MCF 10A (cell line): ENCODE results near the gene TBL1XR1. TPM values are rescaled to one million over a fixed set of nuclear protein-coding genes. Genes with fewer than 3 reads are reported as not detected.

ENCODE experiments used
- BruUV-seq: library from RNA; stranded (reverse); fragments of 400-500 nt; replicated peaks from 2 replicates; lab custom pipeline; 2021; lab: Mats Ljungman, UMichigan
- CTCF ChIA-PET: fragments of 300-600 bp; sonication (Branson Sonifier 250); formaldehyde crosslinking; extraction: SDS; loops from one replicate; lab custom pipeline; 2021; ENCODE audit warnings: antibody characterized with exemption, inconsistent platforms; lab: Yijun Ruan, JAX
- POLR2A ChIA-PET: fragments of 300-600, 350-650 bp; sonication (Branson Sonifier 250); formaldehyde crosslinking; extraction: SDS; loops from one replicate; lab custom pipeline; 2020; ENCODE audit warnings: antibody characterized with exemption, inconsistent platforms; lab: Yijun Ruan, JAX
- DNase-seq: peaks from one replicate; pipeline ENCODE4 v3.0.0-alpha.2; 2018; ENCODE audit not compliant: unreplicated experiment
- H3K27ac Mint-ChIP-seq: one replicate; pipeline ENCODE4 v1.8.0; 2022; ENCODE audit warnings: mild to moderate bottlenecking, low read depth, mixed read lengths; ENCODE audit not compliant: unreplicated experiment
- H3K27me3 Mint-ChIP-seq: one replicate; pipeline ENCODE4 v1.8.0; 2022; ENCODE audit warnings: mixed read lengths; ENCODE audit not compliant: insufficient read depth, unreplicated experiment
- H3K36me3 Mint-ChIP-seq: one replicate; pipeline ENCODE4 v1.8.0; 2022; ENCODE audit warnings: mild to moderate bottlenecking, moderate library complexity, mixed read lengths; ENCODE audit not compliant: insufficient read depth, unreplicated experiment
- H3K4me1 Mint-ChIP-seq: one replicate; pipeline ENCODE4 v1.8.0; 2022; ENCODE audit warnings: mixed read lengths; ENCODE audit not compliant: insufficient read depth, unreplicated experiment
- H3K4me3 Mint-ChIP-seq: one replicate; pipeline ENCODE4 v1.8.0; 2022; ENCODE audit warnings: mild to moderate bottlenecking, moderate library complexity, mixed read lengths; ENCODE audit not compliant: unreplicated experiment
- H3K9me3 Mint-ChIP-seq: one replicate; pipeline ENCODE4 v1.8.0; 2022; ENCODE audit warnings: mixed read lengths; ENCODE audit not compliant: unreplicated experiment
- intact Hi-C: fragments of 100-400 bp; cut with micrococcal nuclease; formaldehyde crosslinking; loops from 2 replicates; pipeline ENCODE4 v1.14.1; 2022
- total RNA-seq: library from RNA; stranded (reverse); gene quantifications from 2 replicates; pipeline ENCODE4 v1.2.3, GENCODE V29; 2022
- TF ChIP-seq, protein P1 (sequence below): fragments of 200-600 bp; IDR thresholded peaks from one replicate; pipeline ENCODE4 v1.8.0; 2022; ENCODE audit warnings: antibody characterized with exemption, mild to moderate bottlenecking; ENCODE audit not compliant: unreplicated experiment

The TBL1XR1 gene
- total RNA-seq, 1 experiment from 2014 or later, result 178 TPM

DNA sequence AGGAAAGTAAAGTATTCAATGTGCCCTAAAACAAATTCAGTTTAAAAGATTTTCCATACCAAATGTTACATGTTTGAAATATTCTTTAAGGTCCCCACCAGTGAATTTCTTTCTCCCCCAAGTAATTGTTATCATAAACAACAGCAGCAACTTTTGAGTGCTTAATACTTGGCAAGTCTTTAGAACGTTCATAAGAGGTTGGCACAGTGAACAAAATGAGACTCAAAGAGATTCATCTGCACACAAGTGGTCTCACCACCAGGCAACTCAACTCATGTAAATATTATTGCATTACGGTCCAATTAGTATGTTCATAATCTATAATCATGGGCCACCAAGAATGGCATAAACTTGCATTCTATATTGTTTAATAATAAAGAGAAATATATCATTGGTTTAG, 98.7 kb downstream of the TBL1XR1 start:
- Mint-ChIP-seq H3K36me3 (peaks cover 15% of the 10 kb centered on the region), H3K27ac (no peak overlapping the region), H3K9me3 (peaks cover 5% of the 10 kb centered on the region), H3K27me3 (no peaks in the 10 kb centered on the region), H3K4me3 (no peak overlapping the region), H3K4me1 (peaks cover 17% of the 10 kb centered on the region)
- POLR2A ChIA-PET, result no interaction called here
- no peak for DNase-seq
- TF ChIP-seq, protein P1, sequence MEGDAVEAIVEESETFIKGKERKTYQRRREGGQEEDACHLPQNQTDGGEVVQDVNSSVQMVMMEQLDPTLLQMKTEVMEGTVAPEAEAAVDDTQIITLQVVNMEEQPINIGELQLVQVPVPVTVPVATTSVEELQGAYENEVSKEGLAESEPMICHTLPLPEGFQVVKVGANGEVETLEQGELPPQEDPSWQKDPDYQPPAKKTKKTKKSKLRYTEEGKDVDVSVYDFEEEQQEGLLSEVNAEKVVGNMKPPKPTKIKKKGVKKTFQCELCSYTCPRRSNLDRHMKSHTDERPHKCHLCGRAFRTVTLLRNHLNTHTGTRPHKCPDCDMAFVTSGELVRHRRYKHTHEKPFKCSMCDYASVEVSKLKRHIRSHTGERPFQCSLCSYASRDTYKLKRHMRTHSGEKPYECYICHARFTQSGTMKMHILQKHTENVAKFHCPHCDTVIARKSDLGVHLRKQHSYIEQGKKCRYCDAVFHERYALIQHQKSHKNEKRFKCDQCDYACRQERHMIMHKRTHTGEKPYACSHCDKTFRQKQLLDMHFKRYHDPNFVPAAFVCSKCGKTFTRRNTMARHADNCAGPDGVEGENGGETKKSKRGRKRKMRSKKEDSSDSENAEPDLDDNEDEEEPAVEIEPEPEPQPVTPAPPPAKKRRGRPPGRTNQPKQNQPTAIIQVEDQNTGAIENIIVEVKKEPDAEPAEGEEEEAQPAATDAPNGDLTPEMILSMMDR, result no peak
- no TSS peak for BruUV-seq
- intact Hi-C loops, result no loop called here
- CTCF ChIA-PET, result no interaction called here

- no peak for DNase-seq
- peaks cover 11% of the 10 kb centered on the region for H3K4me1 Mint-ChIP-seq
- TF ChIP-seq, protein P1, result no peak
- intact Hi-C loops, result no loop called here
- ChIA-PET POLR2A (no interaction called here), CTCF (interaction anchor here (0.6 kb wide), 1 partner anchor 114 kb away, joined by 3 read pairs; no protein-coding TSS in a partner anchor)
- H3K27me3 Mint-ChIP-seq, result no peaks in the 10 kb centered on the region
- BruUV-seq, result no TSS peak
- peaks cover 7% of the 10 kb centered on the region for H3K9me3 Mint-ChIP-seq
- H3K27ac Mint-ChIP-seq, result peak overlapping the region; percentile 58
- H3K4me3 Mint-ChIP-seq, result no peak overlapping the region
- H3K36me3 Mint-ChIP-seq, result peaks cover 15% of the 10 kb centered on the region
Measured at GRCh38 chr3:177096615-177097014, 100.7 kb downstream of the TBL1XR1 start.

GRCh38 chr3:177093966-177094365, 103.3 kb downstream of the TBL1XR1 start:
- H3K4me3 Mint-ChIP-seq, result no peak overlapping the region
- TF ChIP-seq, protein P1, result no peak
- ChIA-PET POLR2A (interaction anchor here (0.7 kb wide), 2 partner anchors 14 to 619 kb away, joined by 3 read pairs; no protein-coding TSS in a partner anchor), CTCF (no interaction called here)
- no peak for DNase-seq
- no peak overlapping the region for H3K27ac Mint-ChIP-seq
- H3K9me3 Mint-ChIP-seq, result peaks cover 7% of the 10 kb centered on the region
- peaks cover 11% of the 10 kb centered on the region for H3K4me1 Mint-ChIP-seq
- H3K36me3 Mint-ChIP-seq, result peaks cover 21% of the 10 kb centered on the region
- BruUV-seq, result no TSS peak
- H3K27me3 Mint-ChIP-seq, result no peaks in the 10 kb centered on the region
- intact Hi-C loops, result no loop called here

DNA sequence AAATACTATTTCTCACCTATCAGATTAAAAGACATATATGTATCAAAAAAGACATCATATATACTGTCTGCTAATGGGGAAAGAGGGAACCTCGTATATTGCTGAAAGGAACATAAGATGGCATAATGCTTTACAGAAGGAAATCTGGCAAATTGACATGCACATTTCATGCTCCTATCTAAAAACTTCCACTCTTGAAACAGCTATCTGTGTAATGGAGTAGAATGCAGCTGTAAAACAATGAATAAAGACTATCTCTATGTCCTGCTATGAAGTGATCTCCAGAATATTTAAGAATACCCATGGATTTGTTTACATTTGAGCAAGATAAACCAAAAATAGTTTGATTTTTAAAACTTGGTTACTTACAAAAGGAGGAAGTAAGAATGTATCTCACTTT, 107.4 kb downstream of the TBL1XR1 start:
- Mint-ChIP-seq H3K4me1 (peaks cover 10% of the 10 kb centered on the region), H3K27ac (peak overlapping the region; percentile 51), H3K9me3 (peaks cover 7% of the 10 kb centered on the region), H3K4me3 (no peak overlapping the region), H3K36me3 (peaks cover 5% of the 10 kb centered on the region), H3K27me3 (no peaks in the 10 kb centered on the region)
- ChIA-PET CTCF (no interaction called here), POLR2A (interaction anchor here (0.6 kb wide), 1 partner anchor 16 kb away, joined by 3 read pairs; no protein-coding TSS in a partner anchor)
- BruUV-seq, result no TSS peak
- intact Hi-C loops, result no loop called here
- no peak for DNase-seq
- TF ChIP-seq, protein P1, result no peak
